Left renal cortex interstitium (tissue), 4 donors: Measurements from ENCODE around the gene ITGA8. TPM values are rescaled to one million over a fixed set of nuclear protein-coding genes. Genes with fewer than 3 reads are reported as not detected.

Source experiments
- DNase-seq, 4 donors: peaks; one replicate each; pipeline ENCODE4 v3.0.0-alpha.2; 2013; ENCODE audit warnings: low read depth in 4 of 4, low spot score in 2 of 4, missing footprints in 1 of 4
- polyA plus RNA-seq, 4 donors: library from polyadenylated mRNA; unstranded; fragments of 120-200 nt; gene quantifications; one replicate each; pipeline ENCODE4 v1.2.1, GENCODE V29; 2013; ENCODE audit not compliant: insufficient read length in 4 of 4

ITGA8 gene
- polyA plus RNA-seq, 4 donors, result 43.6 to 48.5 (median 47.8) TPM

DNA sequence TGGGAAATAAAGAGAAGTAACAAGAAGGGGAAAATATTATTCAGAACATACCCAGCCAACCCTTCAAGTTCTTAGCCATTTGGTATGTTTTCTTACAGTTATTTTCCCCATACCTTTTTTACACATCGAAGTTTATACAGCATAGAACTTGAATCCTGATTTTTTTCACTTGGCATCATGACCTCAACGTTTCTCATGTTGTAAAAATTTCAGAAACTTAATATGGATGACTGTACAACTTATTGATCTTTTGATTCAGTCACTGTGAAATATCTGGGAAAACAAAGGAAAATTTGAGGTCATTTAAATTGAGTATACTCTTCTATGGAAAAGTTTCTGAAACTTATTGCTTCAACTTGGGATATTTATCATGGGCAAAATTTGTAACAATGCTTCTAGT is 245.1 kb downstream of the ITGA8 start:
- DNase-seq, result no peak

DNA sequence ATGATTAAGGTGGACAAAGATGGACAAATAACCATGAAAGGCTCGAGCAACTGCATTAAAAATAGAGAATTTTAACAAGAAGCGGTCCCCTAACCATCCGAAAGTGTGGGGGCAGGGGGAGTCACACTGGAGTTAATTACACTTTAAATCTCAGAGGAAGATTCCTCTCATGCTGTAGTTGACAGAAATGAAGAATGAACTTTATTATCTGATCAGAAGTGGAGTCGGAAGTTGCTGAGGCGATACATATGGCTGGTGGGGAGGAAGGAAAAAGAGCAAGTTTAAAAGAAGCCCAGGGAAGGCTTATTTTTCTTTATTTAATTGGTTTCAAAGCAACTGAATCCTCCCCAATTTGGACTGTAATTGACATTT is 246.3 kb downstream of the ITGA8 start:
- no peak for DNase-seq

DNA sequence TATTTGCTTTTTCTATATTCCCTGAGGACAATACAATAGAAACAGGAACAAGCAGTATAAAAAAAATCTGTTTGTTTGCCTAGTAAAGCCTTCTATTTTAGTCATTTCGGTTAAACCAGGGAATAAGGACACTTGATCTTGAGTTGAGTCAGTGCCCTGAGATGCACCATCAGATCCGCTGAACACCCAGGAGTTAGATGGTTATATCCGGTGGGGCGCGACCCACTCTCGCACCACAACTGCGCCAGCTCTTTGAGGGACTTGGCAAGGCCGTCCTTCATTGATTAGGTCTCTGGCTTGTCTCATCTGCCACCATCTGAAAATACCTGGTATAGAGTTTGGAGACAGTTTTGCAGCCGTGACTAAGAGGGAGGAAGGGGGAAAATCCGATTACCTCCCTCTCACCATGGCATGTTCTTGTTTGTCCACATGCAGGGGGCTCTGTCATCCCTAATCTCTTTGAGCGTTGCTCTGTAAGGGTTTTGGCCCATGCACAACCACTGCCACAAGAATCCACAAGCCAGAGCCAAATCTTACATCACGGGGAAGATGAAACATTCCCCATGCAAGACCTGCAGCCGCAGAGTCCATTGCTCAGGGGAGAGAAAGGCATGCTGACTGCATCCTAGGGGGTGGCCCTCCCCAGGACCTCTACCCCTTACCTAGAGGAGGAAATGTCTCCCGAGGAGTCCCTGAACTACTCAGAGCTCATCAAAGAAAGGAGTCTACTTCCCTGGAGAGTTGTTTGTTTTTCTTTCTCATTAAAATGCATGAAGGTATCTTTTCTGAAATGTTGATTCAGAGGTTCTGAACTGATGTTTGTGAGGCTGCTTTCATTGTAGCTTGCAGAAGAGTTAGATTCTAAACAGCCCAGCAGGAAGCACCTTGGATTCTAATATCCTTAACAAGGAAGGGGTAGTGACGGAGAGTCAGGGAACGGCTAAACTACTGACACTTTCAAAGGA is 247.0 kb downstream of the ITGA8 start:
- no peak for DNase-seq

DNA sequence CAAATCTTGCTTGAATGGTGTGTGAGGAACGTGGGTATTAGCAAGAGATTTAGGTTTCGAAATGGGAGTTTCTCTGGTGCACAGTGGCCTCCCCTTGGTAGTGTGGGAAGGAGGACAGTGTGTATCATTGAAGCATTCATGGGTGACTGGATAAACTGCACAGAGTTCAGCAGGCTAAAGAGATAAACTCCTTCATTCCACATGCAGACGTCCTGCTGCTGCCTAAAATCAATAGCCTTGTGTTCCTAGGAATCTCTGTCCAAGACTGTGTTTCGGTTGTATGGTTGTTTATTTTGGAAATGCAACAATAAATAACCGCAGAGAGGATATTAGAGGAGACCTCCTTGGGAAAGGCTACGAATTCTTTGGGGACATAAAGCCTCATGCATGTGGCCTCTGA is 247.7 kb downstream of the ITGA8 start:
- DNase-seq, result no peak

DNA sequence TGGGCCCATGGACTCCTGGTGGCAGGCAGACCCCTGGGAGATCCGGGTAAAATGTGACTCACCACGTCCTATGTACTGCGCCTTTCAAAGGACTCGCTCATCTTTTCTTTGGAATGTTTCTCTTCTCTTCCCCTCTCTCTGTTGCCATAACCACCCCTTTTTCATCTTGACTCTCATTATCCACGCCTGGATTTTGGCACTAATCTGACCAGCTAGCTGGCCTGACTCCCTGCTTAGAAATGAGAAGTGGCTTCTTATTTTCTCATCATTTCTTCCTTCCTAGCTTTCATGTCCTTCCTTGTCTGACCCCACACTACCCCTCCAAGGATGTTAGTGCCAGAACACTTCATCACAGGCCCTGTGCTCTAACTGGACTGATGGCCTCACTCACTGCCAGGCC is 250.6 kb downstream of the ITGA8 start:
- no peak for DNase-seq

DNA sequence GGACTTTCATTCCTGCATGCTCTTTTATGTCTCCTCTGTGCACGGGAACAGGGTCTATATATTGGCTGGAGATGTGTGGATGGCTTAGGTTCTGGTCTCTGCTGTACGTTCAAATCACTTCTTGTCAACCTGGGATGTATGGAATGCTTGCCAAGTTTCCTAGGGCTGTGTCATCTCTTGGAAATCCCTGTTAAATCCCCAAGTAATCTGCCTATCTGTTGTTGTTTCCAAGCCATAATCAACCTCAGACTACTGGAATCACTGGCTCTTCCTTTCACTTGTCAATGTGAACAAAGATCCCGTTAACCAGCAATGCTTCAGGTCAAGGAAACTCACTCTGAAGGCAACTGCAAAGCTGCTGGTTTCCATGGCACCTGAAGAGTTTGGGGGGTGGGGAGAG is 255.3 kb downstream of the ITGA8 start:
- no peak for DNase-seq

Other genes starting within 250 kb of the ITGA8 start
- 10 to 100 TPM; 39.4 to 54.8 (median 45.9) TPM for gene MINDY3, start 140.6 kb upstream of the ITGA8 start, polyA plus RNA-seq